NCI-H2081 treated with DMSO at 0.1 percent for 48 hours (cell line): Measurements from ENCODE around the gene CWC15.
"Not testable (repeated sequence)": the region's sequence is repeated elsewhere in the genome, so short reads cannot be mapped to it uniquely, and the experiment has no call there.

Experiments
- DNase-seq: peaks from one replicate; lab custom pipeline; 2025; lab: John Stamatoyannopoulos, UW

Gene CWC15

DNA sequence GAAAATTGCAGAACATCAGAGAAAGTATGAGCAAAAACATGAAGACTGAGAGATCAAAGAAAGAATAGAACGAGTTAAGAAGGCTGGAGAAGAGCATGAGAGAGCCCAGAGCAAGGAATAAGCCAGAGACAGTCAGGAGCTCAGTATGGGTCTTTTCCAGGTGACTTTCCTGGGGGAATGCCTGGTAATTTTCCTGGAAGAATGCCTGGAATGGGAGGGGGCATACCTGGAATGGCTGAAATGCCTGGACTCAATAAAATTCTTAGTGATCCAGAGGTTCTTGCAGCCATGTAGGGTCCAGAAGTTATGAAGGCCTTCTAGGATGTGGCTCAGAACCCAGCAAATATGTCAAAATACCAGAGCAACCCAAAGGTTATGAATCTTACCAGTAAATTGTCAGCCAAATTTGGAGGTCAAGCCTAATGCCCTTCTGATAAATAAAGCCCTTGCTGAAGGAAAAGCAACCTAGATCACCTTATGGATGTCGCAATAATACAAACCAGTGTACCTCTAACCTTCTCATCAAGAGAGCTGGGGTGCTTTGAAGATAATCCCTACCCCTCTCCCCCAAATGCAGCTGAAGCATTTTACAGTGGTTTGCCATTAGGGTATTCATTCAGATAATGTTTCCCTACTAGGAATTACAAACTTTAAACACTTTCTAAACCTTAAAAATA is 59.5 kb downstream of the CWC15 start:
- DNase-seq = not testable (repeated sequence)

- no peak for DNase-seq
These were observed 60.5 kb downstream of the CWC15 start for GRCh38 chr11:94912806-94913205.
